NCI-H2196 (cell line): ENCODE data around the gene GAREM1.

Source experiments
- DNase-seq: peaks from one replicate; lab custom pipeline; 2025; ENCODE audit not compliant: unreplicated experiment; lab: John Stamatoyannopoulos, UW

Gene GAREM1

DNA sequence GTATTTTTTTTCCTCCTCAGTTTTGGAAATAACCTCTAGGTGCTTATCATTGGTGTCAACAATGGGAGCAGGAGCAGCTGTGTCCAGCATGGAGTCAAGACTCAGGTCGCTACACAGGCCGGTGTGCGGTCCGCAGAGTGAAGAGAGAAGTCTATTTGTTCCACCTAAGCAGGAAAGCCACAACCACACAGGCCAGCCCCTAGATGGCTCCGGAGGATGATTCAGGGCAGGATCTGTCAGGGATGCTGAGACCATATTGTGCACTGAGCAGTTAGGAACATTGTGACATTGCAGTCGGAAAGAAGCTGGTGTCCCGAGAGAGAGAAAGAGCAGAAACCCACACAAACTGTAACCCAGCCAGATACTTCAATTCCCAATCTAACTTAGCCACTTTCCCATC is 136.9 kb downstream of the GAREM1 start:
- no peak for DNase-seq

DNA sequence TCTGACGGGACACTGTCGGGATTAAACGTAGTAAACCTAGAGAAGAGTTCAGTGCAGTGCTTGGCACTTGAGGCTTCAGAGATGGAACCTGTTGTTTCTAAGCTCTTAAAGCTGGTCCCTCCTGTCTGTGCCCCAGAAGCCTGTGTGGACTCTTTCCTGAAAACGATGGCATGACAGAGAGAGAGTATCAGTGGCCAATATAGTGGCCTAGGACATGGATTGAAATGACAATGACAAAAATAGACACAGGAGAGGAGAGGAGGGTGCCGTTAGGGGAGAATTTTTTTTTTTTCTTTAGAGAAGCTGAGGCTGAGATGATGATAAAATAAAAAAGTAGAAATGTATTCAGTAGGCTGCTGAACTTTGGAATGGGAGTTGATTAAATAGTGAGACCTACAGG is 138.0 kb downstream of the GAREM1 start:
- DNase-seq: no peak

DNA sequence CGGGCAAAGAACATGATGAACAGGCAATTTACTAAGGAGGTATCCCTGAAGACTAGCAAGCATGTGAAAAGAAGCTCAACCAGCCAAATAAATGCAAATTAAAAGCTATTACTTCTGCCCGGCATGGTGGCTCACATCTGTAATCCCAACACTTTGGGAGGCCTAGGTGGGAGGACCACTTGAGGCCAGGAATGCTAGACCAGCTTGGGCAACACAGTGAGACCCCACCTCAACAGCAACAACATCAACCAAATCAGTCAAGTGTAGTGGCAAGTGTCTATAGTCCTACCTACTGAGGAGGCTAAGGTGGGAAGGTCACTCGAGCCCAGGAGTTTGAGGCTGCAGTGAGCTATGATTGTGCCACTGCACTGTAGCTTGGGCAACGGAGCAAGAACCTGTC is 141.7 kb downstream of the GAREM1 start:
- DNase-seq: no peak

DNA sequence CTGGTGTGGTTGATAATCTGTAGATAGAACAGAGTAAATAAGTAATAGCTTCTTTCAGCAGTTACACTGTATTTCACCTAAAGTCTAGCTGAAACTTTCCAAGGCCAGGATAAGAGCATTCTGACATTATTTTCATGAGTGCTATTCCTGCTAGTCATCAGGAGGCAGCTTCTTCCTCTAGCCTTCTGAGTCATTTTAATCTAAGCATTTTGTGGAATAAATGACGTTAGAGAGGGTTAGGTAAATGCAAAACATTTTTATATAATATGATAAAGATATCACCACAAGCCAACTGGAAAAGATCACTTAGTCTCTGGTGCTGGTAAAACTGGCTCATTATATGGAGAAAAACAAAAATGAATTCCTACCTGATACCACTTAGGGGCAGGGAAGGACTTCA is 142.3 kb downstream of the GAREM1 start:
- DNase-seq: no peak

DNA sequence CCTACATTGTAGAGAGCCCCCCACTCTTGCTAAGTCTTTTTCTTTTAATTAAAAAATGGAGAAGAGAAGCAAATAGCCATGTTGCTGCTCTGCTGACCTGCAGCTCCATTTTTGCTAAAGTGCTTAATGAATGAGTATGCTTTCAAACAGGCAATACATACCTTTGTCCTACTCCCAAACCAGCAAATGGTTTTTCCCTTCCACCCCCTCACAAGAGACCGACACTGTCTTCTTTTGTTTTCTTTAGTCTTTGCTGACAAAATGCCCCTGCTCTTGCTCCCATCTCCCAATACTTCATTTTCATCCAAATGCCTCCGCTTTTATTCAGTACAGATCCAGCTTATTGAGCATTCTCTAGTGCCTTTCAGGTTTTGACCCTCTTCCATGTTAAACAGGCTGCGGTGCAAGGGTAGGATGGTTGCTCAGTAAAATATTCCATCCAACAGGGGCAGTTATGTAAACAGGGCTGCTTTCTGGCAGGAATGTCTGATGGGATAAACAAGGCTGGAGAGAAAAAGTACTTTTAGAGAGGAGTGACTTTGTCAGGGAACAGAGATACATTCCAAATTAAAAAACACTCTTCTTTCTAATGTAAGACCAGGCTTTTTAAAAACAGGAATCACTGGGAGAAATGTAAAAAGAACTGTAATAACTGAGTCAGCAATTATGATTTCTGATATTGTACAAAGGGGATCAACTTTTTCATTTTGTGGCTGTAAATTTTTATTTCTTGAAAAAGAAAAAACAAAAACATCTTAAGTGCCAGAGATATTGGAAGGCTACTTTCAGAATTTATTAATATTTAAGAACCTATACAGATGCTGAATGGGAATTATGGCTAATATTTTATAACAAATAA is 144.0 kb downstream of the GAREM1 start:
- no peak for DNase-seq

DNA sequence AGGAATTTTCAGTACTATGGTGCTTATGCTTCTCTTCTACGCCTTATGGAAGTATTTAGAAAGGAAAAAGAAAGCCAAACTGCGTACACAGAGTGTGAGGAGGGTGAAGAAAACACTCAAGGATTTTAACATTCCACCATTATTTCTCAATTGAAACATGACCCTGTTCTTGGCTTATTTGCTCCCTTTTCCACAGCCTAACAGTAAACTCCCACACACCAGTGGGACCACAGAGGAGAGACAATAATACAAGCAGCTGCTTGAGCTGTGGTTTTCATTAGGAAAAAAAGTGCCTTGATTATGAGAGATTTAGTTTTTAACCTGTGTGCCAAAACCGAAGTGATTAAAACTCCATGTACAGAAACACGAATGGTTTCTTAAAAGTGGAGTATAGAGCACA is 146.5 kb downstream of the GAREM1 start:
- DNase-seq: no peak

DNA sequence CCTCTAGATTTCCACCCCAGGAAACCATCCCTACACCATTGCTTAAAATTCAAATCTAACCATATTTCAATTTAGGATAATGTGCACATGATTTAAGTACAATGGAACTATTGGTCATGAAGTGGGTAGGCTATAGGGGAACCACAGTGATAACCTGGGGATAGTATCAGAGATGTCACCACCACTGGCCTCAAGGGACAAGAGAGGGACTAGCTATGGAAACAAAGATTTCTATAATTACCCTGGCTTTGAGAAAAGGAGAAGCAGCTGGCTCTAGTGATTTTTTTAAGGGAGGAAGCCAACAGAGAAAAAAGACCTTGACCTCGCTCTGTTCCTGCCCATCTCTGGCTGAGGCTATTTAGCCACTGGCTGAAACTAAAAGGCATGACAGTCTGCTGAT is 148.9 kb downstream of the GAREM1 start:
- no peak for DNase-seq

DNA sequence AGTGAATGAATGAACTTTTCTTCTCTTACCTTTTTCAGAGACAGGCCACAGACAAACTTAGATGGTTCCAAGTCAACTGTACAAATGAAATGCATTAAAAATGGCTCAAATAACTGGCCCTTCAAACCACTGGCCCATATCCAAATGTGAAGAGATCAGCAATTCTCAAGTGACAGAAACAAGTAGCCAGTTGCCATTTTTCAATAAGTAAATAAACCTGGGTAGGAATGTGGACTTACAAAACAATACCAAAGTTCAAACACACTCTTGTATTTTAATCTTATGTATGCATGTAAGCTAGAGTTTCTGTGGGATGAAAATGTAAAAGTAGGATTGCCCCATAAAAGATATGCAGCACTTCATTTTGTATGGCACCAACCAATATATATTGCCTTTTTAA is 151.6 kb downstream of the GAREM1 start:
- no peak for DNase-seq

DNA sequence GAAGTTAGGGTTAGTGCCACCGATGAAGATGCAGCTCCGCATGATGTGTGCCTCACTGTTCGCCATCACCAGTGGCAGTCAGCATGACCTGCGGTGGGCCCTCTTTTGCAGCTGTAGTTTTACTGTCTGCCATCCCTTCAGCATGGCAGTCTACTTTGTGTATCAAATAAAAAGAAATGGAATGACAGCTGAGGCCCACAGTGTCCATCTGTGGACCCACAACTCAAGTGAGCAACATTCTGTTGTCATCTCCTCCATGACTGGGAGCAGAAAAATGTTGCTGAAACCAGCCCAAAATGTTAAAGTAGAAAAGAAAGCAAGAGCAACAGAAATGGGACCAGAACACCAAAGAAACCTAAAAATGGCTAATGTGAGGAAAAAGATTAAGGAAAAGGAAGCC is 152.1 kb downstream of the GAREM1 start:
- no peak for DNase-seq

DNA sequence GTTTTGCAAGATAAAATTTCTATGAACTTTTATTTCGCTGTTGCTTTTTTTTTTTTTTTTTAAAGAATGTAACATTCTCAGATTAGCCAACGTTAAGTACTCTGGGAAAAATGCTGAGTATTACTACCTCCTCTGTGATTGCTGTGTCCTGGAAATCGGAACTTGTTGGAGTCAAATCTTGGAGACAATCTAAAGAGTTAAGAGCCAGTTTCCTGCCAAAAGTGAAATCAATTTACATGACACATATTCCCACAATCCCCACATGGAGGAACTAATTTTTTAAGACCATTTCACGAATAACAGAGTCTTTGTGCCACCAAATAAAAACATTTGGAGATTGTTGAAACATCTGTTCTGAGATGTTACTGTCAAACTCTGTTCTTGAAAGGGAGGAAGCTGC is 153.0 kb downstream of the GAREM1 start:
- no peak for DNase-seq

DNA sequence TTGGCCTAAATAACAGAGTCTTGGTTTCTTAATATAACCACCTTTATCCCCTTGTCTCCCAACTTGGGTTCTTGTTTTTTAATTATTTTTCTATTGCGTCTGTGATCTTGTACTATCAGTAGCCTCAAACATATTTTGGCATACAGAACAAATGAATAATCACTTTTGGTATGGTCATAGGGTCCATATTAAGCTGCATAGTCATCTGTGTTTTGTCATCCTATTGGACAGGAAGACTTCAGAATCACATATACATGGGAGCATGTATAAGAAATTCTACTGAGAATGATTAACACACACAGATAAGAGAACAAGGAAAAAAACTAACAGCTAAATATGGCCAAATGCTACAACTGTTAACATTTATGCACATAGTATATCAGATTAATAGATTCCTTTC is 154.8 kb downstream of the GAREM1 start:
- no peak for DNase-seq

DNA sequence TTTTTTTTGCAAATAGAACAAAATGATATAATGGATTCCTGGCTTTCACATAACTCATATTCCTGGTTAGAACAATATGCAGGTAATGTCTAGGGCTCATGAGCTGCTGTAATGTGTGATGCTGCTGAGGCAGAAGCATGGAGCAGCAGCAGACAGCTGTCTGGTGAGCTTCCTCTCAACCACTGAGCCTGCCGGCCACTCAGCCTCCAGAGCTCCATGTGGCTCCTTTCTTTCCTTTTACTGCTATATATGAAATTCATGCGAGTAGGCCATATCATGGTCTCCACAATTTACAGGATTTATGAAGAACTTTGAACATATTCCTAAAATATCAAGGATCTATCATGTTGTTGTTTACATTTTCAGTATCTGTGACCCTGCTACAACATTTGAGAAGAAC is 159.9 kb downstream of the GAREM1 start:
- no peak for DNase-seq

DNA sequence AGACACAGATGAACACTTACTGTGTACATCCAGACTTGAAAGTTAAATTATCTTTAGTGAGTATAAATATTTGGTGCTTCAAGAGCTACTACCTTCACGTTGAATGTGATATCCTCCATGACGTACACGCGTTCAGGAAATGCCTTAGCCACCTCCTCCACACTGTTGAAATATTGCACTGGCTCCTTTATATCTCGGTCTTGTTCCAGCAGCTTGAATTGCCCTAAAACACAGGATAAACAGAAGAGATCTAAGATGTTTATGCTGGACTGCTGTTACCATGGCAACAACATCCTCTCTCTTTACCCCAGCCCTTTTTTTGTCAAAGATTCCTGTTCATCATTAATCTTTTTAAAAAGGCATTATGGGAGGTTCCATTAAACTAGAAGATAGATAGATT is 160.6 kb downstream of the GAREM1 start:
- DNase-seq: no peak

DNA sequence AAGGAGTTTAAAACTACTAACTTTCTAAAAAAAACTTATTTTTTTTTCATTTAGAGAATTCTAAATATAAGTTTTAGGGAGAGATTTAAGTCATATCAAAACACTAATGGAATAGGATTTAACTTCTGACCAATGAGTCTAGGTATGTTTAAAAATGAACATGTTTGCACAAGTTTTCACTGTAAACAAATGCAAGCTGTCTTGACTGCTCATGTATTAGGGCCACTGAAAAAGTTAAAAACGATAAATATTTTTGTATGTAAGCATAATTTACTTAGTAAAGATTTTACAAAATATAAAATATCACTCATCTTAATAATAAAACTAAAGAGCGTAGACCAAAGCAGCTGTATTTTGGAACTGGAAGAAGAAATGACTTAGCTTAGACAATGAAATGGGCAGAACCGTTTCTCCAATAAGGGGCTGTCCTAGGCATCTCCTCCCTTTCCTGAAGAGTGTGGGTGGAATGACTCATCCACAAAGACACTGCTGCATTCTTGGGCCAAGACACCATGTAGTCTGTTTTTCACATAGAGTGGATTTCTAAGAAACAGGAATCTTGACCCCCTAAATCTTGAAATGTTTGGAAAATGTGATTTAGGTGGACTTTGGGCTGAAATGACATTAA is 162.1 kb downstream of the GAREM1 start:
- DNase-seq: no peak

DNA sequence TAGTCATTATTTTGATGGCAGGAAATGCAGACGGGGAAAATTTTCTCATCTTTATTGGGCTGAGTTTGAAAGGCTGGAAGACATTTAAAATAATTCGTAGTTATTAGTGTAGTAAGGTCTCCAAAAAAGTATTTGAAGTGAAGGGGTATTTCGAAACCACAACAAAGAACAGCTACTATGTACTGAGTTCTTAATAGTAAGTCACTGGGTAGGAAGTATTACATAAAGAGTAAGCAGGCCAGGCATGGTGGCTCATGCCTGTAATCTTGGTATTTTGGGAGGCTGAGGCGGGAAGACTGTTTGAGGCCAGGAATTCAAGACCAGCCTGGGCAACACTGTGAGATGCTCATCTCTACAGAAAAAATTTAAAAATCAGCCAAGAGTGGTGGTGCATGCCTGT is 167.3 kb downstream of the GAREM1 start:
- no peak for DNase-seq

DNA sequence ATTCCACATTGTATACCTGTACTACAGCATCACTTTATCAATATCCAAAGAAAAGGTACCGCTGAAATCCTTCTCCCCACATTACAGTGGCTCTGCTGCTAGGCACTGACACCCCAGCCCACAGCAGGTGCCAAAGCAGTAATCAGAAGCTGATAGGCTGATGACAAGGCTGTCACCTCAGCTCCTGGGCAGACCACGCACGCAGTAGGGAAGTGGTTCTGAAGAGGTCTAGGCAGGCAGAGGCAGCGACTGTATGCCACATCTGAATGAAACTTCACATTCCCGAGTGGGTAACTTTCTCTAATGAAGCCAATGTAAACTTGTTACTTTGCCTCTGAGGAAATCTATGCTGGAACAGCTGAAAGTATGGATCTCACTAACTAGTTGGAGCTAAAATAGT is 167.9 kb downstream of the GAREM1 start:
- no peak for DNase-seq

DNA sequence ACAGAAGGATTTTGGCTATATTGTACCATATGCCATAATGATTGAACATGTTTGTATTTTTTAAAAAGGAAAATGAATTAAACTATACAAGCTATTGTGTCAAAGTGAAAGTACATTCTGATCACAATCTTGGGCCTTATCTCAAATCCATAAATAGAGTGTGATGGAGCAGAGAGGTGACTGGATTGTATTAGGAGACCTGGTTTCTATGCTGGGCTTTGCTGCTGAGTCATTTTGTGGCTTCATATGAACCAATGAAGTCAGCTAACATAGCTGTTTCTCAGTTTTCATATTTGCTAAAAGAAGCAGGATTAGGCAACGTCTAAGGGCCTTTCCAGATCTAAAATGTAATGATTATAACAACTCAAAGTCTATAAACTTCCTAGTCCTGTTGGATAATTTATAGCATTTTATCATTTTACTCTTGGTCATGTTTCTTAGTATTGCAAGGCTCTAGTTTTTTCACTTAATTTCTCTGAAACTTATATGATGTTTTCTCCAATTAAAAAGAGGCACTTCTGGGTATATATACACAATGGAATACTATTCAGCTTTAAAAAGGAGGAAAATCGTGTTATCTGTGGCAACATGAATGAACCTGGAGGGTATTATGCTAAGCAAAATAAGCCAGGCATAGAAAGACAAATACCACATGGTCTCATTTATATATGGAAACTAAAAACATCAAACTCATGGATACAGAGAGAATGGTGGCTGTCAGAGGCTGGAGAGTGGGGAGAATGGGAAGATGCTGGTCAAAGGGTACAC is 168.5 kb downstream of the GAREM1 start:
- DNase-seq: no peak

DNA sequence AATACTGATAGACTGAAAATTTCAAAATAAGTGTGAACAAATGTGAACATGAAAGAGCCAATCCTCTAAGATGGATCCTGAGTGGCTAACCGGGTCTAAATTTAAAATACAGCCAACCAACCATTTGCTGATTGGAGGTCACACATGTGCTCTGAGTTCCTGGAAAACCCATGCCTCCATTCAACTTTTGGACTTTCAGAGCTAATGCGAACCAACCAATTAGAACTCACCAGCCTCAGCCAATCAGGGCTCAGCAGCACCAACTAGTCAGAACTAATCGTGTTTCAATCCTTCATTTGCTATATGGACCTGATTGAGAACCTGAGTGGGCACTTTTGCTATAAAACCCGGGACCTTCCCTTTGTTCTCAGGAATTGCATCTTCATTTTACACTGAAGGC is 169.3 kb downstream of the GAREM1 start:
- DNase-seq: no peak

DNA sequence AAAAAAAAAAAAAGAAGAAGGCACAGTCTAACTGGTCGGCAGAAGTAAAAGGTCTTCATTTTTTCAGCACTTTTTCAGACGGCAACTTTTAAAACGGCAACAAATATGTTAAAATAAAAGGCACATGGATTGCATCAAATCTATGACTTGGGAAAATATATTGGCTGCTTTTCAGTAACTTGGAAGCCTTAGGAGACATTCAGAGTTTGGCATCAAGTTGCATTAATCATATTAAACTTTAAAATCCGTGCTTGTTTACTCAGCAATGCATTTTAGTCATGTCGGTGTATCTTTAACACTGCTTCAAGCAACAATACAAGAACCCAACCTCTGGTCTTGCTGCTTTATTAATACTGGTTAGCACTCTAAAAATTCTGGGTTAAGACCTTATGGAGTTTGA is 169.8 kb downstream of the GAREM1 start:
- no peak for DNase-seq

DNA sequence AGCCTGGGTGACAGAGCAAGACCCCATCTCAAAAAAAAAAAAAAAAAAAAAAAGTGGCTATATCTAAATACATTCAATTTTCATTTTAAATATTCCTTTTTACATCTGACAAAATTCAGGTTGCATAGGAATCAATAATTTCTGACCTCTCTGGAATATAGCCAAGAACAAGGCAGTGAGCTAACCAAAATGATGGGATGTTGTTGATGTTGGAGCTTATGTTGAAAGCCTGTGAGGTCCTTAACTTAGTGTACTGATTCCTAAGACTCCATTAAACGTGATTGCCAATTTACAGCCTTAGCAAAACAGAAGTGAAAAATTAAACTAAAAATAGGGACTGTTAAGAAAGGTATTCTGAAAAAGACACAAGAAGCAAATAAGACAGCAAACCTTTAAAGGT is 171.2 kb downstream of the GAREM1 start:
- DNase-seq: no peak

DNA sequence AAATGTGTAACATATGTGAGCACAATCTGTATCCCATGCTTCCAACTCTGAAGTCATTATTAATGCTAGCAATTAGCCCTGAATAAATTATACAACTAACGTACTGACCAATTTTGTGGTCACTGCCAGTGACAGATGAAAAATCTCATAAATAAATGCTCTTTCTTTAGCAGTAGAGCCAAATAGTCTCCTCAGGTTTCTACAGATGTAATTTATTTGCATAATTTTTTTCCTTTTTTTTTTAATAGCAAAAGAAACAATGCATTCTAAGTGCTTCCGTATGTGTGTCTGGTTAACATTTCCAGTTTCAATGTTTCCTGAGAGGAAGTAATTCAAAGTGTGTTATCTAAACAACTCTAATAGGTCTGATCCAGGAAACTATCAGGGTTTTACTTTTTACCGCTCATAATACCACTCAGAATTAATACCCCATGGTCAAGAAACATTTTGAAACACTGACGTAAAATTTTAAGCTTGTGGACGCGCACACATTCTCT is 172.5 kb downstream of the GAREM1 start:
- DNase-seq: no peak
